BLaER1 (cell line): ENCODE data around the gene SIAE.

Experiments used
- H3K27ac ChIP-seq: shearing (Covaris generic); formaldehyde crosslinking; 2 replicates; pipeline ENCODE4 v1.8.1; 2022
- H3K27me3 ChIP-seq: shearing (Covaris generic); formaldehyde crosslinking; 2 replicates; pipeline ENCODE4 v1.8.1; 2022
- H3K36me3 ChIP-seq: shearing (Covaris generic); formaldehyde crosslinking; 2 replicates; pipeline ENCODE4 v1.8.1; 2022
- H3K4me1 ChIP-seq: shearing (Covaris generic); formaldehyde crosslinking; 2 replicates; pipeline ENCODE4 v1.8.1; 2022
- H3K4me2 ChIP-seq: shearing (Covaris generic); formaldehyde crosslinking; 2 replicates; pipeline ENCODE4 v1.8.1; 2022
- H3K4me3 ChIP-seq: shearing (Covaris generic); formaldehyde crosslinking; 2 replicates; pipeline ENCODE4 v1.8.1; 2022
- H3K9ac ChIP-seq: shearing (Covaris generic); formaldehyde crosslinking; 2 replicates; pipeline ENCODE4 v1.8.1; 2022
- H3K9me3 ChIP-seq: shearing (Covaris generic); formaldehyde crosslinking; 2 replicates; pipeline ENCODE4 v1.8.1; 2022
- H4K20me1 ChIP-seq: shearing (Covaris generic); formaldehyde crosslinking; 2 replicates; pipeline ENCODE4 v1.8.1; 2022
- Cebpa-rat ChIP-seq: shearing (Covaris generic); IDR thresholded peaks from 2 replicates; pipeline ENCODE4 v1.8.1; 2022

The SIAE gene

GRCh38 chr11:124633355-124633754 lies 40.2 kb downstream of the SIAE start:
- Histone ChIP-seq H3K4me2 (no peak overlapping the region), H3K4me3 (no peak overlapping the region), H3K9me3 (no peaks in the 10 kb centered on the region), H3K27ac (no peak overlapping the region), H3K4me1 (no peaks in the 10 kb centered on the region), H4K20me1 (peaks cover 19% of the 10 kb centered on the region; the same call in 1 of the 2 replicates), H3K9ac (no peak overlapping the region), H3K27me3 (no peaks in the 10 kb centered on the region), H3K36me3 (peaks cover 88% of the 10 kb centered on the region)
- no peak for TF ChIP-seq Cebpa-rat

DNA sequence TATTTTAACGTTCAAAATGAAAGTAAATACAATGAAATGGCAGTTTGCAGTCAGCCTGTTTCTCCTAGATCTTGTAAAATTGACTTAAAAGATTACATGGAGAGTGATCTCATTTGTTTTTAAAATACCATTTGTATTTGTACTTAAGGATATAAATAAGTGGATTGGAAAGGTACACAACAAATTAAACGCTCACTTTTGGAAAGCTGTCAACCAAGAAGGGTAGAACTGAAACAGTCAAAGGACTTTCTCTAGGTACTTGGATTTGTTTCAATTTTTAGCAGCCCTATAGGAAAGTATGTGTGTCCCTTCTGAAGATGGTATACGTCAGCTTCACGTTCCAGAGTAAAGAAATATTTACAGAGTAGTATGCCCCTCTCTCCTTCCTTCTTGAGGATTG lies 43.6 kb downstream of the SIAE start:
- Histone ChIP-seq H3K4me3 (no peak overlapping the region), H3K4me2 (no peak overlapping the region), H3K27ac (no peak overlapping the region), H3K36me3 (peaks cover 86% of the 10 kb centered on the region), H3K4me1 (no peaks in the 10 kb centered on the region), H3K9ac (no peak overlapping the region), H3K9me3 (no peaks in the 10 kb centered on the region), H4K20me1 (peaks cover 39% of the 10 kb centered on the region), H3K27me3 (no peaks in the 10 kb centered on the region)
- no peak for TF ChIP-seq Cebpa-rat

GRCh38 chr11:124627546-124627945 lies 46.0 kb downstream of the SIAE start:
- peaks cover 58% of the 10 kb centered on the region for H4K20me1 ChIP-seq
- H3K27ac ChIP-seq = no peak overlapping the region
- no peaks in the 10 kb centered on the region for H3K27me3 ChIP-seq
- H3K4me2 ChIP-seq = no peak overlapping the region
- peaks cover 71% of the 10 kb centered on the region for H3K36me3 ChIP-seq
- peaks cover 15% of the 10 kb centered on the region for H3K4me1 ChIP-seq
- no peaks in the 10 kb centered on the region for H3K9me3 ChIP-seq
- TF ChIP-seq Cebpa-rat = no peak
- H3K9ac ChIP-seq = no peak overlapping the region
- no peak overlapping the region for H3K4me3 ChIP-seq

DNA sequence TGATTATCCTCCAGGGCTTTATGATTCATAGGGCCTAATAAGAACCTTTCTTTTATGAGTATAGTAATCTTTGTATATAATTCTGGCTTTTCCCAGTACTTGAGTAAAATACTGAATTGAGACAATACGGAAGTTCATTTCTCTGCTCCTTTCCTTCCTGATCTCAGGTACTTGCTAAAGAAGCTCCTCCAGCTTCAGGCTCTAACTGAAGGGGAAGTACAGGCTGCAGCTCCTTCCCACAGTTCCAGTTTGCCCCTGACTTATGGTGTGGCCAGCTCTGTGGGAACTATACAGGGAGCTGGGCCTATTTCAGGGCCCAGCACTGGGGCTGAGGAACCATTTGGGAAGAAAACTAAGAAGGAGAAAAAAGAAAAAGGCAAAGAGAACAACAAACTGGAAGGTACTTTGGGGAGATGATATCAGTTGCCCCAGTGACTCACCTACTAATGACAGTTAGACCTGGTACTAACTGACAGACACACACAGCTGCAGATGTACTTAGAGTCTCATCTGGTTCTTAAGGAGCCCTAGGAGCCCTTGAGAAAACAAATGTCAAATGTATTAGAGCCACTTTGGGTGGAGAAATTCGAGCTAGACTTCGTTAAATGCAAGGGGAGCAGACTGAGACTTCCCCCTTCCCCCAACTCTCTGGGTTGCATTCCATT lies 47.9 kb downstream of the SIAE start:
- Histone ChIP-seq H3K27ac (no peak overlapping the region), H3K4me3 (no peak overlapping the region), H3K4me1 (peaks cover 22% of the 10 kb centered on the region), H4K20me1 (peaks cover 50% of the 10 kb centered on the region), H3K9ac (no peak overlapping the region), H3K9me3 (no peaks in the 10 kb centered on the region), H3K27me3 (no peaks in the 10 kb centered on the region), H3K36me3 (peaks cover 52% of the 10 kb centered on the region), H3K4me2 (no peak overlapping the region)
- no peak for TF ChIP-seq Cebpa-rat

GRCh38 chr11:124623861-124624525 lies 49.5 kb downstream of the SIAE start:
- Histone ChIP-seq H4K20me1 (peaks cover 44% of the 10 kb centered on the region), H3K4me3 (peak overlapping the region; percentile 93), H3K4me1 (peaks cover 22% of the 10 kb centered on the region), H3K9ac (peak overlapping the region; percentile 96), H3K4me2 (peak overlapping the region; percentile 89), H3K27me3 (no peaks in the 10 kb centered on the region), H3K36me3 (peaks cover 42% of the 10 kb centered on the region), H3K9me3 (no peaks in the 10 kb centered on the region), H3K27ac (no peak overlapping the region)
- no peak for TF ChIP-seq Cebpa-rat

DNA sequence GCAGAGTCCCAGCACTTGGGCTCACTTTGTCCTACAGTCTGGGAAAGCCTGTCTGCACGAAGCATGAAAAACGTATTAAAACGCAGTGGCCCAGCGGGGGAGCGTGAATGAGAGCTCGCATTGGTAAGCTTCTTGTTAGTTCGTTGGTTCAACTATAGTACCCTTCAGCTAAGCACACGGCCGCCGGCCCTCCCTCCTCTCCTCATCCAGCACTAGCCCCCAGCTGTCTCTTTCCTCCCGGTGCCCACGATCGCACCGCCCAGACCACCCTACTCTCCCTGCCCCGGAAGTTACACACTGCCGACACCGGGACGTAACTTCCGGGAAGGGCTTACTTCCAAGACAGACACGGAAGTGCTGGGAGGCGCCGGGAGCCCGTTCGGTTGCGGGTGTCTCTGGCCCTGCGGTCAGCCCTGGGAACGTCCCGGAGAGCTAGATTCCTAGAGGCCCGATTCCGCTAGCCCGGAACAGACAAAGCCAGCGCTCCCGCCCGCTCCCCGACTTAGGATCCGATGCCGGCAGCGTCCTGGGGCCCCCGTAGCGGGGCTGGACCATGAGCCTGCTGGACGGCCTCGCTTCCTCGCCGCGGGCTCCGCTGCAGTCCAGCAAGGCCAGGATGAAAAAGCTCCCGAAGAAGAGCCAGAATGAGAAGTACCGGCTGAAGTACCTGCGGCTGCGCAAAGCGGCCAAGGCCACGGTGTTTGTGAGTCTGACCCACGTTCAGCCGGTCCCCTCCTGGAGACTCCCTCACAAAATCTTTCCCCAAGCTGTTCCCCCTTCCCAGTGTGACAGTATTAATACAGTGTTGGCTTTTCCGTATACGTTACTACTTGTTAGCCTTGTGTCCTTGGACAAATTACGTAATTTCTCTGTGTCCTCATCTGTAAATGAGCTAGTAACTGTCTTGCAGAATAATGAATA lies 50.7 kb downstream of the SIAE start, which contains the start of gene TBRG1:
Gene TBRG1, plus strand, starts transcription at position 334 of the 921 bp plus-strand sequence. Its CDS starts 220 bp downstream, at position 554.
- TF ChIP-seq Cebpa-rat = no peak
- Histone ChIP-seq H3K27me3 (no peaks in the 10 kb centered on the region), H3K9me3 (no peaks in the 10 kb centered on the region), H3K27ac (peak within 1 kb of the TSS; percentile 92), H3K4me1 (peaks cover 22% of the 10 kb centered on the region), H3K4me3 (peak within 1 kb of the TSS; percentile 93), H3K4me2 (peak within 1 kb of the TSS; percentile 92), H4K20me1 (peaks cover 44% of the 10 kb centered on the region), H3K9ac (peak within 1 kb of the TSS; percentile 96), H3K36me3 (peaks cover 34% of the 10 kb centered on the region)

DNA sequence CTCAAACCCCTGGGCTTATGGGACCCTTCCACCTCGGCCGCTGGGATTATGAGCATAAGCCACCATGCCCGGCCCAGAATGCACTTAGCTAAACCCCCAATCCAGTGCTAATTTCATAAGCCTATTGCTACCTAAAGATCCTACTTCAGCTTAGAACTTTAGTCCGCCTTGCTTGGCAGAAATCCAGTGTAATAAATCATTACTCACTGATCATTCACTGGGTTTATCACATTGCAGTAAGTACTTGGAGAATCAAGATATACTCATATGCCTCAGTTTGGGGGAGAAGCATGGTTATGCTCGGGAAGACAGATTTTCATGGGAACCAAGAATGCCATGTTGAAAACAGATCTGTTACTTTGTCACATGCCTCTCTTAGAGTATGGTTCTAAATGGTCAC lies 54.7 kb downstream of the SIAE start:
- no peak overlapping the region for H3K4me3 ChIP-seq
- no peak for TF ChIP-seq Cebpa-rat
- no peak overlapping the region for H3K4me2 ChIP-seq
- no peaks in the 10 kb centered on the region for H3K36me3 ChIP-seq
- peaks cover 15% of the 10 kb centered on the region for H3K4me1 ChIP-seq
- no peak overlapping the region for H3K27ac ChIP-seq
- no peaks in the 10 kb centered on the region for H3K27me3 ChIP-seq
- no peaks in the 10 kb centered on the region for H3K9me3 ChIP-seq
- no peak overlapping the region for H3K9ac ChIP-seq
- peaks cover 11% of the 10 kb centered on the region for H4K20me1 ChIP-seq

- Histone ChIP-seq H3K4me1 (peaks cover 30% of the 10 kb centered on the region), H4K20me1 (no peaks in the 10 kb centered on the region), H3K4me2 (peak overlapping the region; percentile 67), H3K27me3 (no peaks in the 10 kb centered on the region), H3K9me3 (no peaks in the 10 kb centered on the region), H3K4me3 (no peak overlapping the region), H3K36me3 (no peaks in the 10 kb centered on the region), H3K9ac (no peak overlapping the region), H3K27ac (0 out of 2 replicates have a peak overlapping the region, but pooled peaks have one; percentile 8)
- no peak for TF ChIP-seq Cebpa-rat
Measured at GRCh38 chr11:124612567-124613246, 60.8 kb downstream of the SIAE start.

- H3K9ac ChIP-seq = no peak overlapping the region
- no peak overlapping the region for H3K4me3 ChIP-seq
- no peak for TF ChIP-seq Cebpa-rat
- no peaks in the 10 kb centered on the region for H4K20me1 ChIP-seq
- no peaks in the 10 kb centered on the region for H3K9me3 ChIP-seq
- H3K36me3 ChIP-seq = no peaks in the 10 kb centered on the region
- H3K4me2 ChIP-seq = peak overlapping the region; percentile 67
- H3K27me3 ChIP-seq = no peaks in the 10 kb centered on the region
- peaks cover 30% of the 10 kb centered on the region for H3K4me1 ChIP-seq
- 0 out of 2 replicates have a peak overlapping the region, but pooled peaks have one; percentile 8 for H3K27ac ChIP-seq
Measured at GRCh38 chr11:124612045-124612444, 61.5 kb downstream of the SIAE start.
